HG02759 (cell line): ENCODE results near the gene HCFC1.

ENCODE experiments used
- ATAC-seq: cut with Tn5 transposase; IDR thresholded peaks from one replicate; pipeline ENCODE4 v1.9.1; 2021; ENCODE audit warnings: mild to moderate bottlenecking, moderate library complexity; ENCODE audit not compliant: unreplicated experiment

The HCFC1 gene

GRCh38 chrX:153971450-153972367 is at the start of gene HCFC1:
TSS of gene HCFC1 (minus strand) at chrX:153971818. CDS start at chrX:153970840, 978 bp downstream.
- peak; percentile 47 for ATAC-seq

GRCh38 chrX:154021131-154021611 is 49.6 kb upstream of the HCFC1 start:
- no peak for ATAC-seq

- no peak for ATAC-seq
Observed at GRCh38 chrX:154020536-154021115, 49.0 kb upstream of the HCFC1 start.

- ATAC-seq: peak; percentile 84
Observed at GRCh38 chrX:154019633-154020528, 48.3 kb upstream of the HCFC1 start, which contains the start of gene IRAK1. TSS of gene IRAK1 (minus strand) at chrX:154019902. CDS start at chrX:154019812, 90 bp downstream.

DNA sequence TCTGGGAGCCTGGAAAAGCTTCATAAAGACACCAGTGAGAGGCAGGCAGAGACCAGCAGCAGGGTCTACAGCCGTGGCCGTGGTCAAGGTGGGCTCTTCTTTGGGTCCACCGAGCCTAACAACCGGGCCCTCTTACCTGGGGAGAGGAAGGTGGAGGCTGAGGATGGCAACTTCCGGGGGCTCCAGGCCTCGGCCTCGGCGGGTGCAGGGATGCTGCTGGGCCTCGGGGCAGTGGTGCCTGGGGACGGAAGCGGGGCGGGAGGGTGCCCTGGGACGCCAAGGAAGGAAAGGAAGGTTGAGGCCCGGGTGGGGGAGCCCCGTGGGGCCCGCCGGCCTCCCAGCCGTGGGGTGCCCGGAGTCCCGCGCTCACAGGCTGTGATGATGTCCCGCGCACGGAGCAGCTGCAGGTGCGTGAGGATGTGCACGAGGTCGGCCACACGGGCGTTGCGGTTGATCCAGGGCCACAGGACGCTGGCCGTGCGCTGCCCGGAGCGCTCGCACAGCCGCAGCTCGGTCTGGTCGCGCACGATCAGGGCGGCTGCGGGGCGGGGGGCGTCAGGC is 47.5 kb upstream of the HCFC1 start:
- ATAC-seq: peak; percentile 19

DNA sequence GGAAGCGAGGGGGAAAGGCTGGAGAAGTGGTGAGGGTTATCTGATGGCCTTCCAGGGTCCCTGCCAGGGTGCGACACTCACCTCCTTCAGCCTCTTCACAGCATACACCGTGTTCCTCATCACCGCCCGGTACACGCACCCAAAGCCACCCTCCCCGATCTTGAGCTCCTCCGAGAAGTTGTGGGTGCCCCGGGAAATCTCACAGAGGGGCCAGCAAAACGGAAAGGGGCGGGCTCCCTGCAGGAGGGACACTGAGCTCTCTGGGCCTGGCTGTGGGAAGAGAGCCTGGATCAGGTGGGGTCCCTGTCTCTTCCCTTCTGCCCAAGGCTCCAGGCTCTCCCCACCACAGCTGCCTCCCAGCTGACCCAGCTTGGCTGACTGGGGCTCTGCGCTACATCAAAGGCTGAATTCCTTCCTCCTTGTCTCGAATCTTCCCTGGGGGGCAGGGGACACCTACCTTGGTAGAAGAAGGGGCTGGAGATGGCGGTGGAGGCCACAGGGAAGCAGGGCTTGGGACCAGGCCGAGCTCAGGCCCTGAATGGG is 47.0 kb upstream of the HCFC1 start:
- ATAC-seq: no peak

- no peak for ATAC-seq
Observed at GRCh38 chrX:154017766-154018517, 46.3 kb upstream of the HCFC1 start.

DNA sequence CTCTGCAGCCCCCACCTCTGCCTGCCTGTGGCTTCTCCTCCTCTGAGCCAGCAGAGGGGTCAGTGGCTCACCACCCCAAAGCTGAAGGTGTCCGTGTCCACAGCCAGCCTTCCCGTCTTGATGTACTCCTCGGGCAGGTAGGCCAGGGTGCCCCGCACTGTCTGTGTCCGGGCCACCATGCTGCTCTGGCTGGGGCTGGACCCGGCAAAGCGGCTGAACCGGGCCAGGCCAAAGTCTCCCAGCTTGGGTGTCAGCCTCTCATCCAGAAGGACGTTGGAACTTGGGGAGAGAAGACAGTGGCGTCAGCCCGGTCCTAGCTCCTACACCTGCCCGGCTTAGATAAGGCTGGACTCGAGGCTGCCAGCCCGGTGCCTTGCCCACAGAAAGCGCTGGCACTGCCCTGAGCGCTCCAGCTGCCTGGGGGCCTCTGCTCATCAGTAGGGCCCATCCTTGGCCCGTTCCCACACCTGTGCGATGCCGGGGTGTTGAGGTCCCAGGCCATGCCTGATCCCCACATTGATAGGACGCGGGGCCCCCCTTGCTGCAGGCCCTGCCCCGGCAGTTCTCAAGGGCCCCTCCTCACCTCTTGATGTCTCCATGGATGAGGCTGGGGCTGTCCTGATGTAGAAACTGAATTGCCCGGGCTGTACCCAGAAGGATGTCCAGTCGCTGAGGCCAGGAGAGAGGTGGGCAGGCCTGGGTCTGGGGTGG is 44.9 kb upstream of the HCFC1 start:
- no peak for ATAC-seq

DNA sequence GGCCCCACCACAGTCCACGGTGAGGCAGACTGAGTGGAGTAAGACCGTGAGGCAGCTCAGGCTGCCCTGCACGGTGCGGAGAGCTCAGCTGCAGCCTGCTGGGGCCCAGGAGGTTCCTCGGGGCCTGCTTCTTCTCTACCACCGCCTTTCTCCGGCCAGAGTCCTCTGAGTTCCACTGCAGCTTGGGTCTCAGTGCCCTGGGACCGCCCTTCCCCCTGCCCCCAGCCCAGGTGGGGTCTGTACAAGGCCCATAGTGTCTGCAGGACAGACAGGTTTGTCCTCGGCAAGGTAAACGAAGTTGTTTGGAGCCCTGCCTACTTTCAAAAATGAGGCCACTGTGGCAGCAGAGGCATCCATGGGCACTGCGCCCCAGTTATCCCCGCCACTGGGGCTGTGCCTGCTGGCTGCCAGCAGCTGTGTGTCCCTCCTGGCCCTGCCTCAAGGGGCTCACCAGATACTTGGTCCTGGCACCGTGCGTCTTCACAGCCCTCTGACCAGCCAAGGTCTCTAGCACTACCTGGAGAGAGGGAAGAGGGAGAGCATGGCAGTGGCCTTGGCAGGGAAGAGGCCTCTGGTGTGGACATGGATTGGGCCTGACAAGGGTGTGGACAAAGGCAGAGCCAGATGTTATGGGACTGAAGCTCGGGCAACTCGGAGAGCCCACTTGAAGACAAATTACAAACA is 44.1 kb upstream of the HCFC1 start:
- ATAC-seq: no peak

GRCh38 chrX:154014429-154015380 is 43.1 kb upstream of the HCFC1 start:
- ATAC-seq: no peak

DNA sequence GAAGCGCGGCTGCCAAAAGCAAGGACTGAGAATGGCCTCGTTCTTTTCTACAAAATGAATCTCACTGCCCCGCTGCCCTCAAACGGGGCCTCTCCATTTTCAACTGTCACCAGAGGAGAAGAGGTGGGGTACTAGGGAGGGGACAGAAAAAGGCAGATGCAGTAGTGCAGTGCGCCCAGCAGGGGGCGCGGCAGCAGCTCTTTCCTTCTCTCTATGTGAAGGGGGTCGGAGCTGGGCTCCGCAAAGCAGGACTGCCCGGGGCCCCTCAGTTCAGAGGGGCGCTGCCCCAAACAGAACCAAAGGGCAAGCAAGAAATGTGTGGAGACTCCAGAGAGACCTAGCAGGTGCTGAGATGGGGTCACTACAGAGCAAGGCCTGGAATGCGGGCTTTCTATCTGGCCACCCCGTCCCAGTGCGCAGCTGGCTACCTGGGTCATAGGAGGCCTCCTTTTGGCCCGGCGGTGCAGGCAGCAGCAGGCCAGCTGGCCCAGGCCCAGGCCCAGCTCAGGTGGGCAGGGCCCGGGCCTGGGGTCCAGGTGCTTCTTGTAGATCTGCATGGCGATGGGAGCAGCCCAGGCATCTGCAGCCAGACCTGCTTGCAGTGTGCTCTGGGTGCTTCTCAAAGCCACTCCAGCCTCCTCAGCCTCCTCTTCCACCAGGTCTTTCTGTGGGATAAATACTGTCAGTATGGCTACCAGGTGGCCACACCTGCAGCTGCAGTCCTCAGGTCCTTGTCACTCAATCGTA is 42.2 kb upstream of the HCFC1 start:
- no peak for ATAC-seq

DNA sequence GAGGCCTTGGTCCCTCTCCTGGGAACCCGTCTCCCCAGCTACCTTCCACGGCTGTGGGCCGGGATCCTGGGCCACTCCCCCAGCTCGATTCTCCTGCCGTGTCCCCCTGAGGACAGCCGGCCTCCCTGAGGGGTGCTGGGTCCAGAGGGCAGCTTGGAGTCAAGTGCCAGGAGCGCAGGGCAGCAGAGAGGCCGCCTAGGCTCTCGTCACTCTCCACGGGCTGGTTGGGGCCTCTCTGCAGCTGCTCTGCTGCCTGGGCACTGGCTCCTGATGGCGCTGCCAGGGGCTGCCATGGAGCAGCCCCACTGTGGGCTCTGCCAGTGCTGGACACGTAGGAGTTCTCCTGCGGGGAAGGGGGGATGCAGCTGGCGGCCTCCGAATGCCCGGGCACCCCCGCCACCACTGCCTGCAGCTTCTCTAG is 41.4 kb upstream of the HCFC1 start:
- ATAC-seq: no peak

- ATAC-seq: no peak
Observed at GRCh38 chrX:154012336-154012991, 40.8 kb upstream of the HCFC1 start.

GRCh38 chrX:154011376-154012335 is 40.0 kb upstream of the HCFC1 start:
- no peak for ATAC-seq
